CD14-positive monocyte (primary cell): ENCODE data around the gene KLF13. TPM values are rescaled to one million over a fixed set of nuclear protein-coding genes. Genes with fewer than 3 reads are reported as not detected.
A peak's percentile ranks its signal among the peaks of the same experiment; 100 is the strongest.

Experiments used
- DNase-seq, 3 donors: peaks; one replicate each; pipeline ENCODE4 v3.0.0-alpha.2; 2011 to 2022
- H2AFZ ChIP-seq: 2 replicates; pipeline ENCODE4 v1.6.0; 2012; ENCODE audit warnings: mild to moderate bottlenecking, low read depth, low read length, inconsistent platforms; ENCODE audit not compliant: insufficient read depth, poor library complexity, severe bottlenecking
- H3K27ac ChIP-seq, 2 donors: 1 replicate in 1 of 2; 2 replicates in 1 of 2; pipeline ENCODE4 v1.5.1; 2012 to 2013; ENCODE audit warnings: low read length in 2 of 2, control low read depth in 1 of 2, inconsistent platforms in 1 of 2, low read depth in 1 of 2, mild to moderate bottlenecking in 1 of 2
- H3K27me3 ChIP-seq, 2 donors: one replicate each; pipeline versions ENCODE4 v1.6.0 to v1.6.1; 2011 to 2013; ENCODE audit warnings: low read length in 2 of 2; ENCODE audit not compliant: control insufficient read depth in 2 of 2, insufficient read depth in 2 of 2
- H3K36me3 ChIP-seq, 2 donors: replicated peaks in 1 of 2; 1 replicate in 1 of 2; 2 replicates in 1 of 2; pipeline versions ENCODE4 v1.5.1 to v1.6.1; 2012 to 2013; ENCODE audit warnings: low read length in 2 of 2, control low read depth in 1 of 2, inconsistent platforms in 1 of 2, mild to moderate bottlenecking in 1 of 2; ENCODE audit not compliant: insufficient read depth in 2 of 2, control insufficient read depth in 1 of 2
- H3K4me1 ChIP-seq, 2 donors: 1 replicate in 1 of 2; 2 replicates in 1 of 2; pipeline versions ENCODE4 v1.5.1 to v1.6.1; 2012 to 2013; ENCODE audit warnings: low read length in 2 of 2, control low read depth in 1 of 2, inconsistent platforms in 1 of 2, mild to moderate bottlenecking in 1 of 2, moderate library complexity in 1 of 2; ENCODE audit not compliant: insufficient read depth in 2 of 2, control insufficient read depth in 1 of 2
- H3K4me2 ChIP-seq: replicated peaks from 2 replicates; pipeline ENCODE3; 2012; ENCODE audit warnings: low read length, moderate library complexity, mild to moderate bottlenecking; ENCODE audit not compliant: poor library complexity, severe bottlenecking; ENCODE audit errors: extremely low read depth
- H3K4me3 ChIP-seq, 3 experiments: fragments of 200-600 bp in 1 of 3; sonication (generic) in 1 of 3; replicated peaks in 1 of 3; 1 replicate in 2 of 3; 2 replicates in 1 of 3; pipeline ENCODE4 v1.5.1; 2011 to 2013; ENCODE audit warnings: low read length in 3 of 3, mild to moderate bottlenecking in 3 of 3, control low read depth in 2 of 3, low read depth in 2 of 3, inconsistent platforms in 1 of 3, moderate library complexity in 1 of 3
- H3K79me2 ChIP-seq: 2 replicates; pipeline ENCODE4 v1.6.0; 2012; ENCODE audit warnings: mild to moderate bottlenecking, control low read depth, inconsistent platforms, low read length, moderate library complexity; ENCODE audit not compliant: insufficient read depth
- H3K9ac ChIP-seq: 2 replicates; pipeline ENCODE4 v1.6.0; 2017; ENCODE audit warnings: low read length, mild to moderate bottlenecking; ENCODE audit not compliant: insufficient read depth, poor library complexity, severe bottlenecking
- H3K9me3 ChIP-seq, 2 donors: replicated peaks in 1 of 2; 1 replicate in 1 of 2; 2 replicates in 1 of 2; pipeline versions ENCODE4 v1.5.1 to v1.6.1; 2012 to 2013; ENCODE audit warnings: low read length in 2 of 2, control low read depth in 1 of 2; ENCODE audit not compliant: control insufficient read depth in 1 of 2, insufficient read depth in 1 of 2
- H4K20me1 ChIP-seq: 2 replicates; pipeline ENCODE4 v1.6.0; 2012; ENCODE audit warnings: mild to moderate bottlenecking, low read length, control low read depth, moderate library complexity; ENCODE audit not compliant: insufficient read depth
- H3K27ac Mint-ChIP-seq, 7 donors: one replicate each; pipeline ENCODE4 v1.8.0; 2020; ENCODE audit warnings: mild to moderate bottlenecking in 7 of 7, mixed read lengths in 7 of 7, moderate library complexity in 6 of 7, inconsistent platforms in 2 of 7
- H3K27me3 Mint-ChIP-seq, 3 donors: one replicate each; pipeline ENCODE4 v1.8.0; 2021 to 2022; ENCODE audit warnings: low read depth in 3 of 3, mild to moderate bottlenecking in 3 of 3, mixed read lengths in 3 of 3, moderate library complexity in 3 of 3, inconsistent platforms in 1 of 3
- H3K36me3 Mint-ChIP-seq, 2 donors: one replicate each; pipeline ENCODE4 v1.8.0; 2020; ENCODE audit warnings: mixed read lengths in 2 of 2, inconsistent platforms in 1 of 2, mild to moderate bottlenecking in 1 of 2
- H3K4me1 Mint-ChIP-seq: one replicate; pipeline ENCODE4 v1.8.0; 2020; ENCODE audit warnings: mild to moderate bottlenecking, mixed read lengths
- H3K4me3 Mint-ChIP-seq, 2 donors: one replicate each; pipeline ENCODE4 v1.8.0; 2020; ENCODE audit warnings: mild to moderate bottlenecking in 2 of 2, mixed read lengths in 2 of 2, moderate library complexity in 1 of 2
- H3K9me3 Mint-ChIP-seq, 7 donors: one replicate each; pipeline ENCODE4 v1.8.0; 2020 to 2022; ENCODE audit warnings: mixed read lengths in 7 of 7, mild to moderate bottlenecking in 6 of 7, moderate library complexity in 6 of 7, inconsistent platforms in 2 of 7
- CTCF ChIP-seq: fragments of 200-600 bp; IDR thresholded peaks from one replicate; pipeline ENCODE4 v1.8.0; 2022; ENCODE audit warnings: antibody characterized with exemption, mild to moderate bottlenecking
- WGBS: methylation state at CpG from one replicate; pipeline ENCODE4 v1.1.5; 2013; ENCODE audit warnings: missing lambda C conversion rate; ENCODE audit not compliant: insufficient coverage; 5-methylcytosine and 5-hydroxymethylcytosine counted together
- intact Hi-C, 2 donors: fragments of 100-400 bp; cut with micrococcal nuclease; formaldehyde crosslinking; loops; one replicate each; pipeline versions ENCODE4 v1.15.0 to v1.15.1; 2023
- polyA plus RNA-seq, 3 donors: library from polyadenylated mRNA; depleted of rRNA in 1 of 3; unstranded in 2 of 3; stranded (reverse) in 1 of 3; fragments of 300-500 nt in 2 of 3; fragments of >200 nt in 1 of 3; fragmentation: Illumina TruSeq in 2 of 3; gene quantifications; 1 replicate in 2 of 3; 2 replicates in 1 of 3; pipeline ENCODE4 v1.2.3, GENCODE V29; 2012 to 2021

The KLF13 gene
- polyA plus RNA-seq, 3 donors: 22.5 to 121 (median 28.0) TPM

GRCh38 chr15:31404345-31404744 is 77.7 kb downstream of the KLF13 start:
- DNase-seq: no peak
- Histone ChIP-seq H3K79me2 (no peaks in the 10 kb centered on the region), H3K27me3 (no peaks in the 10 kb centered on the region), H3K4me1 (peaks cover 15 to 29% of the 10 kb centered on the region in 2 donors), H3K4me2 (no peak overlapping the region), H4K20me1 (no peaks in the 10 kb centered on the region), H2AFZ (no peak overlapping the region), H3K9ac (no peak overlapping the region), H3K27ac (no peak overlapping the region), H3K9me3 (peaks cover 7 to 12% of the 10 kb centered on the region in 2 donors), H3K36me3 (no peaks in the 10 kb centered on the region), H3K4me3 (no peak overlapping the region)
- peaks cover 8 to 21% (median 13%) of the 10 kb centered on the region in 7 donors for H3K9me3 Mint-ChIP-seq
- H3K27ac Mint-ChIP-seq: no peak overlapping the region
- no peak for TF ChIP-seq CTCF
- peaks cover 31% of the 10 kb centered on the region for H3K4me1 Mint-ChIP-seq
- H3K27me3 Mint-ChIP-seq: peaks cover 2 to 7% (median 2%) of the 10 kb centered on the region in 3 donors
- H3K36me3 Mint-ChIP-seq: peaks cover 0 to 2% of the 10 kb centered on the region in 2 donors
- intact Hi-C loops: no loop called here
- H3K4me3 Mint-ChIP-seq: no peak overlapping the region
- 95% methylated on average over 2 of the region's 3 CpGs for WGBS

- H3K4me3 ChIP-seq: no peak overlapping the region
- H3K36me3 ChIP-seq: no peaks in the 10 kb centered on the region
- Mint-ChIP-seq H3K9me3 (peaks cover 8 to 24% (median 15%) of the 10 kb centered on the region in 7 donors), H3K27me3 (peaks cover 2 to 7% (median 3%) of the 10 kb centered on the region in 3 donors), H3K4me3 (peak overlapping the region in 1 of 2 donors; percentile 36), H3K4me1 (peaks cover 31% of the 10 kb centered on the region), H3K36me3 (peaks cover 0 to 2% of the 10 kb centered on the region in 2 donors), H3K27ac (peak overlapping the region; percentile 3 to 66 (median 38))
- no peak overlapping the region for H3K27ac ChIP-seq
- peaks cover 9 to 12% of the 10 kb centered on the region in 2 donors for H3K9me3 ChIP-seq
- H3K27me3 ChIP-seq: no peaks in the 10 kb centered on the region
- H3K4me2 ChIP-seq: no peak overlapping the region
- no peaks in the 10 kb centered on the region for H3K79me2 ChIP-seq
- H3K4me1 ChIP-seq: peaks cover 15 to 29% of the 10 kb centered on the region in 2 donors
- intact Hi-C loops: no loop called here
- no peak overlapping the region for H3K9ac ChIP-seq
- peak; percentile 67 to 86 (median 85) for DNase-seq
- H4K20me1 ChIP-seq: no peaks in the 10 kb centered on the region
- H2AFZ ChIP-seq: no peak overlapping the region
- 68% methylated on average over 8 of the region's 13 CpGs for WGBS
- TF ChIP-seq CTCF: no peak
Observed at GRCh38 chr15:31405200-31405920, 78.7 kb downstream of the KLF13 start.
